ENCODE measurements around the gene PRXL2B.

The PRXL2B gene

DNA sequence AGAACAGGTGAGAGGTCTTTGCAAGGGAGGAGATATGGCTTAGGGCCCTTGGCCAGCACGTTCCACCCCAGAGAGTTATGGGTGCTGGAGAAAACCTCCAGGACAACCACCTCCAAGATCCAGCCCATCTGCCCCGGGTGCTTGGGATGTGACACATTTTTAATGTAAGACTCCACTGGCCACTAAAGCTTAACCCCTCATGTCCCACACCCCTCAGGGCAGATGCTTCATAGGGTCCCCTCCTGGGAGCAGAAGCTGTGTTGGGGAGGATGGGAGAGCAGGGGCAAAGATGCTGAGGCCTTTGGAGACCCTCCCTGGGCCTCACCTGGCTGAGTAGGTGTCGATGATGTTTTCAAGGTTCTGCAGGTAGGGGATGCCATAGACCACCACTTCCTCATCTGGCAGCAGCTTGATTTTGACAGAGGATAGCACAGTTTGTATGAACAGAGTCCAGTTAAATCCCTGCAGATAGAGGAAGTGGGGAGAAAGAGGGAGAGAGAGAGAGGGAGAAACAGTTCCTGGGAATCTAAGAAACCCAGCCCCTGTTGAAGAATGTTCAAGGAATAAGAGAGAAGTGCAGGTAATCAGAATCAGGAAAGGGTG lies 11.9 kb downstream of the PRXL2B start:
- no peak for DNase-seq (ENCODE audit: low read depth)

DNA sequence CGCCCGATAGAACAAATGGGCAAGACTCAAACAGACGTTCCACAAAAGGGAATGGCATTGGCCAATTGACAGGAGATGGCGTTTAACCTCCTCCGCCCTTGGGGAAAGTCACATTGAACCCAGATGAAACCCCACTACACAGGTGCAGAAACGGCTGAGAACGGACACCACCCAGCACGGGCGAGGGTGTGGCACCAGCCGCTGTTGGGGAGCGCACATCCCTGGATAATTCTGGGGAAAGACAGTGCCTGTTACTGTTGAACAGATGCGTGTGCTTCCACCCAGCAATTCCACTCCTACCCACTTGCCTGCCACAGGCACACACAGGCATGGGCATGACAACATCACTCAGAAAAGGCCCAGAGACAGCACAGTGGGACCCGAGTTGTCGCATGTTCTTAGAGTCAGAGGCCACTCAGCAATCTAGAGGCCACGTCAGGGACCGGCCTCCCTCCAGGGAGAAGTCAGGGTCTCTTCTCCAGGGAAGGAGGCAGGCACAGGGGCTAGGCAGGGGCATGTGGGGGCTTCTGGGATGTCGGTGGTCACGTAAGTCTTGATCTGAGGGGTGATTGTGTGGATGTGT lies 15.2 kb downstream of the PRXL2B start:
- DNase-seq (ENCODE audit: low read depth) = no peak

GRCh38 chr1:2602311-2602835 lies 15.8 kb downstream of the PRXL2B start:
- DNase-seq (ENCODE audit: low read depth) = no peak

- DNase-seq (ENCODE audit: low read depth) = no peak
Measured at GRCh38 chr1:2602866-2603520, 16.4 kb downstream of the PRXL2B start.

DNA sequence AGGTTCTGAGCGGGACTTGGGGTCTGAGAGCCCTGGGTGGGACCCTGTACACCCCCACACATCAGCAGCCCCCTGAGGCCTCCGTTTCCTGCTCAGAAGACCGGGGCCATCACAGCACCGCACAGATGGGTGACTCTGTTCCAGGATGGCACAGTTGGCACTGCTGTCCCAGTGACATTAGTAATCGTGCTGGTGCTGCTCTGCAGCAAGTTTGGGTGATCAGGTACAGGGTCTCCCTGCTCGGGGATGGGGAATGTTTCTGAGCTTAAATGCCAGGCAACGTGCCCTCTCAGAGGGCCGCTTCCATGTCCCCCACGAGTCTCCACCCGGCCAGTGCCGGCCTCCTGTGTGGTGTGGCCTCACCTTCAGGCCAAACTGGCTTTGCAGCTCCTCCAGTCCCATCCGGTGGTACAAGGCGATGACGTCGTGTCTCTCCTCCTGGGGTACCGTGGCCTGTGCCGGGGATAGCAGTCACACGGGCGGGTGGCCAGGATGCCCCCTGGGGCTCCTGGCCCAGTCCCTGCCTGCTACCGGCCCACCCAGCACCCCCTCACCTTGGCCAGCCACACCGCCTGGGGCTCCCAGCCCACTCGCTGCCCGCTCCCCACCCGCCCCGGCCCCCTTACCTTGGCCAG lies 17.1 kb downstream of the PRXL2B start:
- DNase-seq (ENCODE audit: low read depth) = no peak

DNA sequence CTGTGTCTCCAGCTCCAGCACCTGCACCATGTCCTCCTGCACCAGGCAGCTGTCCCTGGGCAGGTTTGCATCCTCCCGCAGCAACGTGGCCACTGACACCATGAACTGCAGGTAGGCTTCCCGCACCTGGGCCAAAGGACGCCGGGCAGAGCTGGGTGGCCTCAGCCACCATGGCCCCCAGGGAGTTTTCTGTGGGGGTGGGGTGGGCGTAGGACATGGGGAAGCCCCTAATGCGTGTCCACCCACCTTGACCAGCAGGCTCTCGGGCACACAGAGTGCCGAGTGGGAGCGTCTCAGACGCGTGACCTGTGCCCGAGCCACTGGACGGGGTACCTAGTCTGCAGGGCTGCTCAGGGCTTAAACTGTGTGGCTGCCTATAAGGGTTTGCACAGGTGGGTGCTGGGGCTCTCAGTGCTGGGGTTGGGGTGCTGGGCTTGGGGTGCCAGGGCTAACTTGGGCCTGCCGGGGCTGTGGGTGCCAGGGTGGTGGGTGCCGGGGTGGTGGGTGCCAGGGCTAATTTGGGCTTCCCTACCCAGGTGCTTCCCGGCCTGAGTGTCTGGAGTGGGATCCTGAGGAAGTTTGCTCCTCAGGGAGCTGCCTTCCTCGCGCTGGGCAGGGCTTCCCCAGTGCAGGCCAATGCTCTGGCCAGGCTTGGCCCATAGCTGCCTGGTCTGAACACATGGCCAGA lies 17.7 kb downstream of the PRXL2B start:
- no peak for DNase-seq (ENCODE audit: low read depth)

- no peak for DNase-seq (ENCODE audit: low read depth)
Measured at GRCh38 chr1:2604844-2605508, 18.4 kb downstream of the PRXL2B start.

DNA sequence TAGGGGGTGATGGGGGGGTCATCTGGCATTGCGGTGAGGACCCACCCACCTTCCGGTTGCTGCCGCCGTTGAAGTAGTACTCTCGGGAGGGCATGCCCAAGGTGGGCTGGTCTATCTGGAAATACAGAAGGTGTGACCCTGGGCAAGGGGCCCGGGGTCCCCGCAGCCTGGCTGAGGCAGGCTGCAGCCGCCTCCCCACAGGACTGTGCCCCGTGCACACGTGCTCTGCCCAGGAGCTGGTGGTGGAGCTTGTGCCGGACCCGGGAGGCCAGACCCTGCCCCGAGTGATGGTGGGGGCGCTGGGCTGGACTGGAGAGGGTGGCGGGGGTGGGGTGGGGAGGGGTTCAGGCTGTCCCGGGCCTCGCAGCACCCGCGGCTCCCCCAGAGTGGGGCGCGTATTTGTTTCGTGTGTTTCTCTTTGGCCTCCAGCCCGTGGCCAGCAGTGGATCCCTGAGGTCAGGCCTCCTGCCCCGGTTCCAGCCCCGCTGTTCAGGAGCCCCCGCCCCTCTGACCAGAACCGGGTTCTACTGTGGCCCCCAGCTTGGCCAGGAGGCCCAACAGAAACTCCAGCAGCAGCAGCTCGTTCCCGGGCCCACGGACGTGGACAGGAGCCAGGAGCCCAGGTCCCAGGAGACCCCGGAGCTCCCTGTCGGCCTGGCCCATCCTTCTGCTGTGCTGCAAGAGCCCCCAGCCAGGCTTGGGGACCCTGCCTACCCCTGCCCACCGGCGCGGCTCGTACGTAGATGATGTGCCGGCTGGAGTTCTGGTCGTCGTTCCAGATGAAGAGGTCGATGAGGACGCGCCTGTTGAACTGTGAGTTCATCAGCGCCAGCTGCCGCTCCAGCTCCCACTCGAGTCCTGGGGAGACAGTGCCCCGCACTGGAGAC lies 19.2 kb downstream of the PRXL2B start:
- DNase-seq (ENCODE audit: low read depth) = no peak

- DNase-seq (ENCODE audit: low read depth) = no peak
Measured at GRCh38 chr1:2606396-2606880, 19.9 kb downstream of the PRXL2B start.

DNA sequence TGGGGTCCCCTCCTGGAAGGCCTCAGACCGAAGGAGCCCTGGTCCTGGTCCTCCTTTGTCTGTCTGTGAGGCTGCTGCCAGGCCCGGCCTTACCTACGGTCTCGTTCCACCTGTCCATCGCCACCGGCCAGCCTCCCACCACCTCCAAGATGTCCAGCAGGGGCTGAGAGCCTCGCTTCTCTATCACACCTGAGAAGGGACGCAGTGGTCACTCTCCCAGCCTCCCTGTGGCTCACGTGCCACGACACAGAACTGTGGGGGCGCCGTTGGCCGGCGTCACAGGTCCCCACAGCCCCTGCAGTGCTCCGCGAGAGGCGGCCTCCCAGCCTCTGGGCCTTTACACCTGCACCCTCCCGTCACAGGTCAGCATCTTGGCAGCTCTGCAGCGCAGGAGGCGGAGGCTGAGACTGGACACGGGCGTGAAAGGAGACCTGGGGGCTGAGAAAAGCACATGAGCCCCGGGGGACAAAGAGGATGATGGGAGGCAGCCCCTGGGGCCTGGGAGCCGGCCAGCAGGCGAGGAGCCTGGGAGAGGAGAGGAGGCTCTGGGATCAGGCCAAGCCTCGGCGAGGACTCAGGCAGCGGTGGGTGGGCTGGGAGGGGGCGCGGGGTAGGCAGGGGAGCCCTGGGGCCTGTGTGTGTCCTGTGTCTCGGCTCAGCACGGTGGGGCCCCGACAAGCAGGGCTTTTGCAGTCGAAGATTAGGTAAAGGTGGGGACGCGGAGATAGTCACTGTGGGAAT lies 20.5 kb downstream of the PRXL2B start:
- no peak for DNase-seq (ENCODE audit: low read depth)

DNA sequence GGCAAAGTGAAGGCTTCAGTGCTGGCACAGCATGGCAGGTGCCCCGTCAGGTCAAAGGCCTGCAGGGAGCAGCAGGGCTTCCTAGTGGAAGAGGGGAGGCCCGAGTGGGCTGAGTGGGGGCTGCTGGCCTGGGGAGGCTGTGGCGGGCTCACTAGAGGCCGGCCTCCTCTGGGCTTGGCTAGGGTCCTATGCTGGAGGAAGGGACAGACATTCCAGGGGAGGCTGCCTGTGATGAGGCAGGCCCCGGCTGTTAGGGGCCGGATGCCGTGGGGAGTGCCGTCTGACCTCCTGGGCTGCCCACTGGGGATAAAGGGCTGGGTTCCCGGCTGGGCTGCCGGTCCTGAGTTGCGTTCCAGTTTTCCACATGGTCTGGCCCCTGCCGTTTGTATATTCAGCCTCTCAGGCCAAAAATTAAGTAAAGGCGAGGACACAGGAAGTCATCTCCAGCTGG lies 21.1 kb downstream of the PRXL2B start:
- DNase-seq (ENCODE audit: low read depth) = no peak

GRCh38 chr1:2609319-2610035 lies 22.9 kb downstream of the PRXL2B start:
- no peak for DNase-seq (ENCODE audit: low read depth)

- DNase-seq (ENCODE audit: low read depth) = no peak
Measured at GRCh38 chr1:2610036-2610959, 23.7 kb downstream of the PRXL2B start.

DNA sequence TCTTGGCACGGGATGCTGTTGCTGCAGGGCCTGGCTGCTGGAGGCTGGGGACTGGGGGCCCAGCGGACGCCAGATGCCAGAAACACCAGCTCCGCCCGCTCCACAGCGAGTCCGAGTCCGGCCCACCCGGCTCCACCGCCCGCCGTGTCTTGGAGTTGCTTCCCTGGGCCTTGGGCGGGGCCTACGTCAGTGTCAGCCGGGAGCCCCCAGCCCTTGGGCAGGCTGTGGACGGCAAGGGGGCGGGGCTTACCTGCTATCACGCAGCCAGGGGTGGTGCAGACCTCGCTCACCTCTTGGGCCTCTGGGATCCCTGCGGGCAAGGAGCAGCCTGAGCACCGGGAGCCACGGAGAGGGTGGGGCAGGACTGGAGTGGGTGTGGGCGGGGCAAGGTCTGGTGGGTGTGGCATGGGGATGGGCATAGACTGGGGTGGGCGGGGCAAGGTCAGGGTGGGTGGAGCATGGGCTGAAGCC lies 24.5 kb downstream of the PRXL2B start:
- DNase-seq (ENCODE audit: low read depth) = no peak

GRCh38 chr1:2611621-2612437 lies 25.3 kb downstream of the PRXL2B start:
- DNase-seq (ENCODE audit: low read depth) = no peak

DNA sequence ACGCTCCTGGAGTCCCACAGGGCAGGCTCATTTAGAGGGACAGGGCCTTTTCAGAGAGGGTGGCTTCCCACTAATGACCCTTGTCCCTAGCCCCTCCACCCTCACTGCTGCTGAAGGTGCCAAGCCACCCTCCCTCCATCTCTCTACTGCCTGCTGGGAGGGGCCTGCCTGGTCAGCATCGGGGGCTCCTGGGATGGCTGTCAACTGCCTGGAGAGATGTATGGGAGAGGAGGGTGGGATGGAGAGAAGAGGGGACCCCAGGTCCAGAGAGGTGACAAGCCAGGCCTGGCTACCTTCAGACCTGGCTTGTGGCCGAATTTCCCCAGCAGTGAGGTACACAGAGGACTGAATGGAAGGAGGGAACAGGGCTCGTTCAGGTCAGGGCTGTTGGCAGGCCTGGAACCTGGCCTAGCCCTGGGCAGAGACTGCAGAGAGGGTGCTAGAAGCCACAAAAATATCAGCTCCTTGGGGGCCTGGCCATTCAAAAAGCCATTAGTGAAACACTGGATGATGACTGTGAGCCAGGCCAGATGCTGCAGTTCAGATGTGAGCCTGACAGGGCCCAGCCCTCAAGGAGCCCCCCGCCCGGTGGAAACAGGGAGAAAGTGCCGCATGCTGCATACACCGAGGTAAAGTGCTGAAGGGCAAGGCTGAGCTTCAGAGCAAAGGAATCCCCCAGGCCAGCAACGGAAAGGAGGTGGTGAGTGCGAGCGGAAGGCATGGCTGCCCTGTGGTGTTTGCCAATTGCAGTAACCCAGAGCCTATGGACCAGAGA lies 26.2 kb downstream of the PRXL2B start:
- DNase-seq (ENCODE audit: low read depth) = no peak
